WTC11 (cell line): ENCODE measurements around the gene PGLYRP3. TPM values are rescaled to one million over a fixed set of nuclear protein-coding genes. Genes with fewer than 3 reads are reported as not detected.

Experiments used
- ATAC-seq: fragments of 200-7000 bp; cut with Tn5 transposase; 2 replicates; pipeline ENCODE4 v1.10.0; 2021; ENCODE audit warnings: mild to moderate bottlenecking, moderate library complexity
- CTCF ChIA-PET: fragments of 300-600 bp; sonication (Branson Sonifier 250); formaldehyde crosslinking; loops from one replicate; lab custom pipeline; 2021; ENCODE audit warnings: antibody characterized with exemption; lab: Charles Lee
- POLR2A ChIA-PET: fragments of 350-600 bp; sonication (Branson Sonifier 250); formaldehyde crosslinking; loops from one replicate; lab custom pipeline; 2021; ENCODE audit warnings: antibody characterized with exemption; lab: Charles Lee
- DNase-seq: peaks from one replicate; pipeline ENCODE4 v3.0.0; 2021; ENCODE audit warnings: low spot score
- H3K27ac Mint-ChIP-seq: 2 replicates; pipeline ENCODE4 v1.8.0; 2021; ENCODE audit warnings: mixed read lengths
- H3K27me3 Mint-ChIP-seq: 2 replicates; pipeline ENCODE4 v1.8.0; 2021; ENCODE audit warnings: low read depth, mild to moderate bottlenecking, moderate library complexity, mixed read lengths
- H3K36me3 Mint-ChIP-seq: 2 replicates; pipeline ENCODE4 v1.8.0; 2021; ENCODE audit warnings: mixed read lengths
- H3K4me1 Mint-ChIP-seq: 2 replicates; pipeline ENCODE4 v1.8.0; 2022; ENCODE audit warnings: mixed read lengths
- H3K4me3 Mint-ChIP-seq: 2 replicates; pipeline ENCODE4 v1.8.0; 2021; ENCODE audit warnings: mild to moderate bottlenecking, moderate library complexity, mixed read lengths
- H3K9me3 Mint-ChIP-seq: 2 replicates; pipeline ENCODE4 v1.8.0; 2021; ENCODE audit warnings: mixed read lengths
- E2F1 ChIP-seq: sonication (generic); formaldehyde crosslinking; IDR thresholded peaks from 2 replicates; pipeline ENCODE4 v1.8.0; 2022; ENCODE audit warnings: mild to moderate bottlenecking, missing genetic modification reagents
- FOXJ3 ChIP-seq: sonication (generic); formaldehyde crosslinking; IDR thresholded peaks from 2 replicates; pipeline ENCODE4 v1.9.0; 2021; ENCODE audit warnings: missing genetic modification reagents, mild to moderate bottlenecking, borderline replicate concordance
- HMGA2 ChIP-seq: fragments of 250-450 bp; sonication (Bioruptor Pico); IDR thresholded peaks from 2 replicates; pipeline ENCODE4 v1.4.0; 2021; ENCODE audit warnings: mild to moderate bottlenecking, moderate library complexity
- IRF2 ChIP-seq: sonication (generic); formaldehyde crosslinking; IDR thresholded peaks from 2 replicates; pipeline ENCODE4 v1.8.0; 2022; ENCODE audit warnings: low read depth, missing genetic modification reagents, borderline replicate concordance
- TEAD4 ChIP-seq: sonication (generic); formaldehyde crosslinking; IDR thresholded peaks from 2 replicates; pipeline ENCODE4 v1.8.0; 2022; ENCODE audit warnings: mild to moderate bottlenecking, missing genetic modification reagents
- USF1 ChIP-seq: sonication (generic); formaldehyde crosslinking; IDR thresholded peaks from 2 replicates; pipeline ENCODE4 v1.8.0; 2022; ENCODE audit warnings: mild to moderate bottlenecking, missing genetic modification reagents
- ZNF138 ChIP-seq: sonication (generic); formaldehyde crosslinking; conservative IDR thresholded peaks from 2 replicates; pipeline ENCODE4 v1.8.1; 2022; ENCODE audit warnings: mild to moderate bottlenecking, moderate library complexity, missing genetic modification reagents
- total RNA-seq: library from RNA; stranded (reverse); gene quantifications from 3 replicates; pipeline ENCODE4 v1.2.3, GENCODE V29; 2021
- TF ChIP-seq, protein P1 (sequence below): sonication (generic); formaldehyde crosslinking; conservative IDR thresholded peaks from 2 replicates; pipeline ENCODE4 v1.8.1; 2023; ENCODE audit warnings: mild to moderate bottlenecking, low read depth, missing genetic modification reagents, moderate library complexity
- TF ChIP-seq, protein P2 (sequence below): sonication (generic); formaldehyde crosslinking; IDR thresholded peaks from 2 replicates; pipeline ENCODE4 v1.8.1; 2023; ENCODE audit warnings: mild to moderate bottlenecking, missing genetic modification reagents, borderline replicate concordance

The PGLYRP3 gene
- total RNA-seq, 1 experiment from 2014 or later, result not detected

- no peak for TF ChIP-seq IRF2 (CRISPR knock-in tag)
Measured at GRCh38 chr1:153346077-153346723, 33.4 kb upstream of the PGLYRP3 start (continued).

DNA sequence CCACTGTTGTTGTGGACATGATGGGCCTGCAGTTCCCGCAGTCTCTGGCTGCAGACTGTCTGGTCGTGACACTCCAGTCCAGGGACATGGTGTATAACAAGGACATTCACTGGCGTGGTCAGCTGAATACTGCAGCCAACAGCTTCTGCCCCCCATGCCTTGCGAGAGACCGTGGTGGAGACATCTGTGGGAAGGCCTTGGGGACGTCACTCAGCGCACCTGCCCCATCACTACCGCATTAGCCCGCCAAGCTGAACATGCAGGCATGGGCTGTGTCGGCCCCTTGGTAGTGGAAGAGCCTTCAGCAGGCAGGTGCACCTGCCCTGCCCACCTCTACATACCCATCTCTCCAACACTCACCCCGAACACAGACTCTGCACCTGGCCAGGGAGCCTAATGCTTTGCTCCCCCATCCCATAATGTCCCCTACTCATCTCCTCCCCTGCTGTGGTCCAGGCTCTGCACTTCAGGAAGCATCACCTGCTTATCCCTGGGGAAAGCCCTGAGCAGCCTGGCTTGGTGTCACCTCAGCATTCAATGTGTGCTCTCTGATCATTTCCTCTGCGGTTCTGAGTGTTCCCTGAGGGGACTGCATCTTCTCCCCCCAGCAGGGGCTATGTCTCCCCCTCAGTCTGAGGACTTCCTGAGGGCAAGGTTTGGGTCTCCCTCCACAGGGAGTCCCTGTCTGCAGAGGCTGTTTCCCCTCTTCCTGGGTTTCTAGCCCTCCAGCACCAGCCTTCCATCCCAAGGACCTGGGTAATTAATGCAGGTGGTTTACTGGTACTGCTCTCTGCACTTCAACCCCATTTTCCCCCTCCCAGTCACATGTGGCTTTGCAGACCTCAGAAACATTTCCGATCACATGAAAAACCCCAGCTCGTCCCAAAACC is 32.7 kb upstream of the PGLYRP3 start:
- no peak overlapping the region for H3K4me3 Mint-ChIP-seq
- H3K27me3 Mint-ChIP-seq, result peaks cover 15% of the 10 kb centered on the region
- no peaks in the 10 kb centered on the region for H3K9me3 Mint-ChIP-seq
- ChIA-PET CTCF (interaction anchor here (0.9 to 1.5 kb wide), 2 partner anchors 8 to 150 kb away, joined by 3 to 4 read pairs; no protein-coding TSS in a partner anchor), POLR2A (no interaction called here)
- H3K27ac Mint-ChIP-seq, result no peak overlapping the region
- H3K36me3 Mint-ChIP-seq, result no peaks in the 10 kb centered on the region
- no peak for ATAC-seq
- H3K4me1 Mint-ChIP-seq, result peaks cover 12% of the 10 kb centered on the region
- TF ChIP-seq TEAD4 (CRISPR knock-in tag), result no peak
- TF ChIP-seq FOXJ3 (CRISPR knock-in tag), result no peak
- TF ChIP-seq, all 79 proteins: peak for 0
- no peak for DNase-seq

GRCh38 chr1:153344718-153345025 is 31.9 kb upstream of the PGLYRP3 start:
- Mint-ChIP-seq H3K27me3 (peaks cover 10% of the 10 kb centered on the region), H3K9me3 (no peaks in the 10 kb centered on the region), H3K27ac (no peak overlapping the region), H3K36me3 (no peaks in the 10 kb centered on the region), H3K4me1 (peaks cover 12% of the 10 kb centered on the region), H3K4me3 (no peak overlapping the region)
- TF ChIP-seq TEAD4 (CRISPR knock-in tag), result no peak
- ChIA-PET CTCF (interaction anchor here (0.9 to 1.5 kb wide), 3 partner anchors 9 to 151 kb away, joined by 3 to 4 read pairs (median 3); no protein-coding TSS in a partner anchor), POLR2A (no interaction called here)
- no peak for DNase-seq
- no peak for ATAC-seq

GRCh38 chr1:153343811-153344717 is 31.3 kb upstream of the PGLYRP3 start:
- no peak for ATAC-seq
- DNase-seq, result no peak
- Mint-ChIP-seq H3K4me3 (no peak overlapping the region), H3K27me3 (peaks cover 4% of the 10 kb centered on the region)
- ChIA-PET POLR2A (no interaction called here), CTCF (interaction anchor here (0.6 to 1.6 kb wide), 8 partner anchors 9 to 1710 kb away, joined by 3 to 10 read pairs (median 3); no protein-coding TSS in a partner anchor)
- TF ChIP-seq ZNF138, result no peak
- TF ChIP-seq, protein P1, sequence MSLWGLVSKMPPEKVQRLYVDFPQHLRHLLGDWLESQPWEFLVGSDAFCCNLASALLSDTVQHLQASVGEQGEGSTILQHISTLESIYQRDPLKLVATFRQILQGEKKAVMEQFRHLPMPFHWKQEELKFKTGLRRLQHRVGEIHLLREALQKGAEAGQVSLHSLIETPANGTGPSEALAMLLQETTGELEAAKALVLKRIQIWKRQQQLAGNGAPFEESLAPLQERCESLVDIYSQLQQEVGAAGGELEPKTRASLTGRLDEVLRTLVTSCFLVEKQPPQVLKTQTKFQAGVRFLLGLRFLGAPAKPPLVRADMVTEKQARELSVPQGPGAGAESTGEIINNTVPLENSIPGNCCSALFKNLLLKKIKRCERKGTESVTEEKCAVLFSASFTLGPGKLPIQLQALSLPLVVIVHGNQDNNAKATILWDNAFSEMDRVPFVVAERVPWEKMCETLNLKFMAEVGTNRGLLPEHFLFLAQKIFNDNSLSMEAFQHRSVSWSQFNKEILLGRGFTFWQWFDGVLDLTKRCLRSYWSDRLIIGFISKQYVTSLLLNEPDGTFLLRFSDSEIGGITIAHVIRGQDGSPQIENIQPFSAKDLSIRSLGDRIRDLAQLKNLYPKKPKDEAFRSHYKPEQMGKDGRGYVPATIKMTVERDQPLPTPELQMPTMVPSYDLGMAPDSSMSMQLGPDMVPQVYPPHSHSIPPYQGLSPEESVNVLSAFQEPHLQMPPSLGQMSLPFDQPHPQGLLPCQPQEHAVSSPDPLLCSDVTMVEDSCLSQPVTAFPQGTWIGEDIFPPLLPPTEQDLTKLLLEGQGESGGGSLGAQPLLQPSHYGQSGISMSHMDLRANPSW, result no peak
- no peak for TF ChIP-seq HMGA2 (CRISPR knock-in tag)
- TF ChIP-seq, protein P2, sequence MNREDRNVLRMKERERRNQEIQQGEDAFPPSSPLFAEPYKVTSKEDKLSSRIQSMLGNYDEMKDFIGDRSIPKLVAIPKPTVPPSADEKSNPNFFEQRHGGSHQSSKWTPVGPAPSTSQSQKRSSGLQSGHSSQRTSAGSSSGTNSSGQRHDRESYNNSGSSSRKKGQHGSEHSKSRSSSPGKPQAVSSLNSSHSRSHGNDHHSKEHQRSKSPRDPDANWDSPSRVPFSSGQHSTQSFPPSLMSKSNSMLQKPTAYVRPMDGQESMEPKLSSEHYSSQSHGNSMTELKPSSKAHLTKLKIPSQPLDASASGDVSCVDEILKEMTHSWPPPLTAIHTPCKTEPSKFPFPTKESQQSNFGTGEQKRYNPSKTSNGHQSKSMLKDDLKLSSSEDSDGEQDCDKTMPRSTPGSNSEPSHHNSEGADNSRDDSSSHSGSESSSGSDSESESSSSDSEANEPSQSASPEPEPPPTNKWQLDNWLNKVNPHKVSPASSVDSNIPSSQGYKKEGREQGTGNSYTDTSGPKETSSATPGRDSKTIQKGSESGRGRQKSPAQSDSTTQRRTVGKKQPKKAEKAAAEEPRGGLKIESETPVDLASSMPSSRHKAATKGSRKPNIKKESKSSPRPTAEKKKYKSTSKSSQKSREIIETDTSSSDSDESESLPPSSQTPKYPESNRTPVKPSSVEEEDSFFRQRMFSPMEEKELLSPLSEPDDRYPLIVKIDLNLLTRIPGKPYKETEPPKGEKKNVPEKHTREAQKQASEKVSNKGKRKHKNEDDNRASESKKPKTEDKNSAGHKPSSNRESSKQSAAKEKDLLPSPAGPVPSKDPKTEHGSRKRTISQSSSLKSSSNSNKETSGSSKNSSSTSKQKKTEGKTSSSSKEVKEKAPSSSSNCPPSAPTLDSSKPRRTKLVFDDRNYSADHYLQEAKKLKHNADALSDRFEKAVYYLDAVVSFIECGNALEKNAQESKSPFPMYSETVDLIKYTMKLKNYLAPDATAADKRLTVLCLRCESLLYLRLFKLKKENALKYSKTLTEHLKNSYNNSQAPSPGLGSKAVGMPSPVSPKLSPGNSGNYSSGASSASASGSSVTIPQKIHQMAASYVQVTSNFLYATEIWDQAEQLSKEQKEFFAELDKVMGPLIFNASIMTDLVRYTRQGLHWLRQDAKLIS, result no peak
- TF ChIP-seq USF1 (CRISPR knock-in tag), result no peak
- no peak for TF ChIP-seq E2F1 (CRISPR knock-in tag)
- TF ChIP-seq, all 79 proteins: peak for 0
- peaks cover 10% of the 10 kb centered on the region for H3K4me1 Mint-ChIP-seq
- H3K9me3 Mint-ChIP-seq, result no peaks in the 10 kb centered on the region
- no peak overlapping the region for H3K27ac Mint-ChIP-seq
- no peaks in the 10 kb centered on the region for H3K36me3 Mint-ChIP-seq
